H1 (cell line): ENCODE measurements around the gene CABP1. TPM values are rescaled to one million over a fixed set of nuclear protein-coding genes. Genes with fewer than 3 reads are reported as not detected.

Experiments used
- CTCF ChIA-PET: fragments of 300-600 bp; sonication (Branson Sonifier 250); formaldehyde crosslinking; loops from one replicate; lab custom pipeline; 2021; ENCODE audit not compliant: partially characterized antibody; lab: Charles Lee
- POLR2A ChIA-PET: fragments of 300-600 bp; sonication (Branson Sonifier 250); formaldehyde crosslinking; loops from one replicate; lab custom pipeline; 2021; ENCODE audit warnings: inconsistent platforms; ENCODE audit not compliant: partially characterized antibody; lab: Charles Lee
- DNase-seq, 2 experiments: peaks; one replicate each; pipeline versions ENCODE4 v3.0.0 to v3.0.0-alpha.2; 2010 to 2022; ENCODE audit warnings: low spot score in 2 of 2, low read depth in 1 of 2, mixed read lengths in 1 of 2
- FAIRE-seq: peaks from 2 replicates; lab custom pipeline; 2011; peaks lifted over from hg19 to GRCh38; lab: Jason Lieb, UNC
- H2AFZ ChIP-seq: 2 replicates; pipeline ENCODE4 v1.8.1; 2012; ENCODE audit warnings: low read length, inconsistent platforms
- H2AK5ac ChIP-seq: 2 replicates; pipeline ENCODE4 v1.6.1; 2013; ENCODE audit warnings: low read depth, low read length
- H2BK120ac ChIP-seq: replicated peaks from 2 replicates; pipeline ENCODE3; 2013; ENCODE audit warnings: low read depth, low read length, inconsistent platforms
- H2BK12ac ChIP-seq: 2 replicates; pipeline ENCODE4 v1.6.1; 2013; ENCODE audit warnings: low read depth, low read length
- H2BK15ac ChIP-seq: 2 replicates; pipeline ENCODE4 v1.6.1; 2013; ENCODE audit warnings: low read length
- H2BK20ac ChIP-seq: 2 replicates; pipeline ENCODE4 v1.6.1; 2013; ENCODE audit warnings: low read length
- H2BK5ac ChIP-seq: 2 replicates; pipeline ENCODE4 v1.6.1; 2013; ENCODE audit warnings: low read depth, low read length
- H3K14ac ChIP-seq: 2 replicates; pipeline ENCODE4 v1.6.1; 2013; ENCODE audit warnings: inconsistent platforms; ENCODE audit not compliant: insufficient read length
- H3K18ac ChIP-seq: 2 replicates; pipeline ENCODE4 v1.6.1; 2013; ENCODE audit warnings: low read length; ENCODE audit errors: extremely low read depth
- H3K23ac ChIP-seq: 2 replicates; pipeline ENCODE4 v1.6.1; 2013; ENCODE audit warnings: inconsistent platforms; ENCODE audit not compliant: insufficient read length
- H3K23me2 ChIP-seq: 2 replicates; pipeline ENCODE4 v1.6.1; 2013; ENCODE audit warnings: low read depth, low read length
- H3K27ac ChIP-seq: 2 replicates; pipeline ENCODE4 v1.6.1; 2011; ENCODE audit warnings: low read depth, low read length, inconsistent platforms
- H3K27me3 ChIP-seq, 4 experiments: replicated peaks in 1 of 4; 1 replicate in 1 of 4; 2 replicates in 3 of 4; pipeline versions ENCODE4 v1.6.1 to v1.8.1; 2011 to 2013; ENCODE audit warnings: low read length in 3 of 4, mild to moderate bottlenecking in 3 of 4, inconsistent platforms in 2 of 4, mixed read lengths in 2 of 4, moderate library complexity in 1 of 4; ENCODE audit not compliant: control insufficient read depth in 3 of 4, insufficient read depth in 3 of 4; ENCODE audit errors: extremely low read depth in 1 of 4
- H3K36me3 ChIP-seq, 4 experiments: 2 replicates each; pipeline versions ENCODE4 v1.6.1 to v1.8.1; 2011 to 2013; ENCODE audit warnings: mild to moderate bottlenecking in 4 of 4, low read length in 3 of 4, moderate library complexity in 2 of 4, control low read depth in 1 of 4, inconsistent platforms in 1 of 4; ENCODE audit not compliant: insufficient read depth in 4 of 4, control insufficient read depth in 2 of 4
- H3K4ac ChIP-seq: replicated peaks from 2 replicates; pipeline ENCODE3; 2013; ENCODE audit warnings: low read length, low read depth, mixed read lengths, inconsistent platforms; ENCODE audit not compliant: insufficient read length
- H3K4me1 ChIP-seq, 4 experiments: replicated peaks in 1 of 4; 1 replicate in 1 of 4; 2 replicates in 3 of 4; pipeline versions ENCODE4 v1.6.1 to v1.8.1; 2011 to 2013; ENCODE audit warnings: low read length in 3 of 4, inconsistent platforms in 2 of 4, mixed read lengths in 1 of 4; ENCODE audit not compliant: insufficient read depth in 4 of 4, control insufficient read depth in 3 of 4
- H3K4me2 ChIP-seq, 2 experiments: 2 replicates each; pipeline versions ENCODE4 v1.6.1 to v1.8.1; 2011 to 2013; ENCODE audit warnings: low read depth in 2 of 2, low read length in 2 of 2, control low read depth in 1 of 2, inconsistent platforms in 1 of 2, mild to moderate bottlenecking in 1 of 2; ENCODE audit not compliant: insufficient read depth in 1 of 2
- H3K4me3 ChIP-seq, 4 experiments: fragments of 200-600, 300-600 bp in 1 of 4; sonication (generic), shearing (Covaris generic), sonication (Bioruptor Twin) in 1 of 4; 2 replicates each; pipeline versions ENCODE4 v1.5.1 to v1.8.1; 2011 to 2016; ENCODE audit warnings: low read length in 4 of 4, low read depth in 3 of 4, control low read depth in 2 of 4, inconsistent platforms in 2 of 4, mild to moderate bottlenecking in 2 of 4, mixed read lengths in 1 of 4, moderate library complexity in 1 of 4; ENCODE audit not compliant: insufficient read depth in 2 of 4; ENCODE audit errors: extremely low read depth in 1 of 4
- H3K56ac ChIP-seq: replicated peaks from 2 replicates; pipeline ENCODE3; 2013; ENCODE audit warnings: low read depth, mild to moderate bottlenecking, mixed read lengths, low read length, inconsistent platforms; ENCODE audit not compliant: insufficient read length
- H3K79me1 ChIP-seq: 2 replicates; pipeline ENCODE4 v1.6.1; 2013; ENCODE audit warnings: low read depth, low read length, control low read depth
- H3K79me2 ChIP-seq, 2 experiments: 2 replicates each; pipeline versions ENCODE4 v1.6.1 to v1.8.1; 2012 to 2013; ENCODE audit warnings: low read length in 2 of 2, mild to moderate bottlenecking in 2 of 2, inconsistent platforms in 1 of 2; ENCODE audit not compliant: insufficient read depth in 2 of 2, control insufficient read depth in 1 of 2
- H3K9ac ChIP-seq, 4 experiments: replicated peaks in 1 of 4; 1 replicate in 1 of 4; 2 replicates in 3 of 4; pipeline versions ENCODE4 v1.6.1 to v1.8.1; 2011 to 2013; ENCODE audit warnings: low read depth in 3 of 4, low read length in 3 of 4, control low read depth in 2 of 4, mild to moderate bottlenecking in 2 of 4, moderate library complexity in 2 of 4, inconsistent platforms in 1 of 4; ENCODE audit errors: extremely low read depth in 1 of 4
- H3K9me3 ChIP-seq, 2 experiments: 2 replicates each; pipeline versions ENCODE4 v1.6.1 to v1.8.1; 2012 to 2013; ENCODE audit warnings: mild to moderate bottlenecking in 2 of 2, moderate library complexity in 2 of 2, control low read depth in 1 of 2, inconsistent platforms in 1 of 2, low read depth in 1 of 2, low read length in 1 of 2, mixed read lengths in 1 of 2; ENCODE audit not compliant: insufficient read depth in 2 of 2
- H4K20me1 ChIP-seq, 2 experiments: replicated peaks in 1 of 2; 2 replicates each; pipeline versions ENCODE3 to v1.8.1; 2011 to 2013; ENCODE audit warnings: inconsistent platforms in 2 of 2, low read length in 2 of 2, mild to moderate bottlenecking in 1 of 2; ENCODE audit not compliant: insufficient read depth in 2 of 2, control insufficient read depth in 1 of 2
- H4K5ac ChIP-seq: 2 replicates; pipeline ENCODE4 v1.6.1; 2013; ENCODE audit warnings: low read length, low read depth, mixed read lengths, inconsistent platforms; ENCODE audit not compliant: insufficient read length
- H4K8ac ChIP-seq: 2 replicates; pipeline ENCODE4 v1.8.0; 2013; ENCODE audit warnings: mild to moderate bottlenecking, moderate library complexity, low read length, inconsistent platforms; ENCODE audit not compliant: insufficient read depth; ENCODE audit errors: extremely low read depth
- H4K91ac ChIP-seq: replicated peaks from 2 replicates; pipeline ENCODE3; 2013; ENCODE audit warnings: low read length, mixed read lengths, inconsistent platforms; ENCODE audit not compliant: insufficient read length
- EP300 ChIP-seq, 2 experiments: IDR thresholded peaks; 1 replicate in 1 of 2; 2 replicates in 1 of 2; pipeline ENCODE4 v1.6.1; 2011 to 2012; ENCODE audit warnings: low read depth in 2 of 2, low read length in 2 of 2, mild to moderate bottlenecking in 2 of 2, borderline replicate concordance in 1 of 2, inconsistent platforms in 1 of 2, moderate library complexity in 1 of 2
- FOSL1 ChIP-seq: IDR thresholded peaks from 2 replicates; pipeline ENCODE4 v1.6.1; 2011; ENCODE audit warnings: mild to moderate bottlenecking, low read depth, low read length, moderate library complexity; ENCODE audit not compliant: insufficient read depth
- TEAD4 ChIP-seq: IDR thresholded peaks from 2 replicates; pipeline ENCODE4 v1.6.1; 2012; ENCODE audit warnings: low read depth, low read length, inconsistent platforms, mixed read lengths
- ZNF274 ChIP-seq: IDR thresholded peaks from 2 replicates; pipeline ENCODE4 v1.7.0; 2012; ENCODE audit warnings: low read length, borderline replicate concordance; ENCODE audit errors: extremely low read depth
- WGBS, 2 experiments: shearing (Covaris generic) in 1 of 2; methylation state at CpG; one replicate each; pipeline versions ENCODE4 v1.1.6 to v1.1.7; 2013 to 2015; ENCODE audit warnings: low lambda C conversion rate in 2 of 2, mixed read lengths in 2 of 2, inconsistent platforms in 1 of 2, low coverage in 1 of 2, missing lambda C conversion rate in 1 of 2; ENCODE audit not compliant: insufficient replicate concordance in 2 of 2, insufficient coverage in 1 of 2, insufficient read length in 1 of 2; ENCODE audit errors: extremely low coverage in 1 of 2, missing lambda C conversion rate in 1 of 2; 5-methylcytosine and 5-hydroxymethylcytosine counted together
- polyA plus RNA-seq, 7 experiments: library from polyadenylated mRNA; depleted of rRNA in 3 of 7; stranded (reverse) in 5 of 7; unstranded in 2 of 7; fragments of >200 nt in 5 of 7; fragments of 200-250 nt in 2 of 7; gene quantifications; 1 replicate in 5 of 7; 2 replicates in 1 of 7; 4 replicates in 1 of 7; pipeline versions ENCODE4 v1.2.1 to v1.2.3, GENCODE V29; 2011 to 2013; ENCODE audit warnings: missing spikeins in 2 of 7, mixed read lengths in 2 of 7
- total RNA-seq: library from RNA; stranded (reverse); fragmentation: NEBNext Ultra II Directional; extraction: Animal tissue kit (Norgen Biotek cat#: 25700); gene quantifications from 2 replicates; pipeline ENCODE4 v1.2.1, GENCODE V29; 2021

CABP1 gene
- total and polyA plus RNA-seq, 2 of the 8 experiments (the other 6 are each of a cell fraction or from before 2014, with no cell fraction given), result 3.9 to 7.4 TPM

GRCh38 chr12:120647375-120647755 lies 6.9 kb downstream of the CABP1 start:
- CTCF ChIA-PET, result interaction anchor here (0.6 to 7.5 kb wide), 29 partner anchors 10 to 783 kb away, joined by 3 to 111 read pairs (median 7); partner anchors contain the start of genes C12orf43, MLEC, POP5 and UNC119B

More at GRCh38 chr12:120647375-120647755, 6.9 kb downstream of the CABP1 start:
- Histone ChIP-seq H3K4me3 (no peak overlapping the region), H2BK120ac (no peak overlapping the region), H3K4me2 (no peak overlapping the region), H3K4me1 (peaks cover 3 to 7% (median 4%) of the 10 kb centered on the region in 4 experiments), H4K20me1 (peaks cover 0 to 2% of the 10 kb centered on the region in 2 experiments), H2AK5ac (no peak overlapping the region), H3K27ac (no peak overlapping the region), H3K9ac (no peak overlapping the region), H2BK15ac (no peak overlapping the region), H2BK12ac (no peak overlapping the region), H3K4ac (no peak overlapping the region), H3K27me3 (peaks cover 0 to 3% (median 3%) of the 10 kb centered on the region in 4 experiments; a peak in 4 of 7 replicates), H3K23ac (no peak overlapping the region), H3K36me3 (no peaks in the 10 kb centered on the region), H2BK5ac (no peak overlapping the region), H4K91ac (no peak overlapping the region), H3K9me3 (no peaks in the 10 kb centered on the region), H3K18ac (no peak overlapping the region), H4K5ac (no peak overlapping the region), H3K14ac (no peak overlapping the region), H2BK20ac (no peak overlapping the region), H3K79me2 (no peaks in the 10 kb centered on the region), H3K79me1 (no peaks in the 10 kb centered on the region), H2AFZ (no peak overlapping the region), H3K56ac (no peak overlapping the region), H4K8ac (no peak overlapping the region), H3K23me2 (no peaks in the 10 kb centered on the region)
- 84% methylated on average over 3 of the region's 13 CpGs; no CpG with 5 or more reads in 1 of the 2 experiments for WGBS, 2 experiments
- DNase-seq, result no peak
- POLR2A ChIA-PET, result interaction anchor here (0.5 to 0.6 kb wide), 2 partner anchors 74 to 334 kb away, joined by 3 to 5 read pairs; no protein-coding TSS in a partner anchor
- TF ChIP-seq ZNF274 (no peak), EP300 (IDR thresholded peaks at IDR 0.05; ENCODE audit: borderline replicate concordance in 1 of 2, low read depth in 2 of 2, low read length in 2 of 2) (no peak), FOSL1 (no peak), TEAD4 (no peak)
- FAIRE-seq, result no peak
